ENCODE data around the gene TTC34.

Gene TTC34

GRCh38 chr1:2810899-2811532 lies 9.5 kb upstream of the TTC34 start:
- TF ChIP-seq CTCF (IDR thresholded peaks at IDR 0.05; ENCODE audit: low read depth, low read length) = no peak
- H3K4me3 ChIP-seq (ENCODE audit: low read depth, low read length) = no peak overlapping the region

- no peak overlapping the region for H3K4me3 ChIP-seq (ENCODE audit: low read depth, low read length)
- no peak for TF ChIP-seq CTCF (IDR thresholded peaks at IDR 0.05; ENCODE audit: low read depth, low read length)
Measured at GRCh38 chr1:2810281-2810680, 8.8 kb upstream of the TTC34 start.

GRCh38 chr1:2809656-2810055 lies 8.2 kb upstream of the TTC34 start:
- no peak overlapping the region for H3K4me3 ChIP-seq (ENCODE audit: low read depth, low read length)
- TF ChIP-seq CTCF (IDR thresholded peaks at IDR 0.05; ENCODE audit: low read depth, low read length) = no peak

GRCh38 chr1:2808831-2809605 lies 7.5 kb upstream of the TTC34 start:
- H3K4me3 ChIP-seq (ENCODE audit: low read depth, low read length) = no peak overlapping the region
- no peak for TF ChIP-seq CTCF (IDR thresholded peaks at IDR 0.05; ENCODE audit: low read depth, low read length)

- no peak for TF ChIP-seq CTCF (IDR thresholded peaks at IDR 0.05; ENCODE audit: low read depth, low read length)
- no peak overlapping the region for H3K4me3 ChIP-seq (ENCODE audit: low read depth, low read length)
Measured at GRCh38 chr1:2808386-2808705, 6.9 kb upstream of the TTC34 start.

GRCh38 chr1:2807678-2808385 lies 6.3 kb upstream of the TTC34 start:
- TF ChIP-seq CTCF (IDR thresholded peaks at IDR 0.05; ENCODE audit: low read depth, low read length) = no peak
- no peak overlapping the region for H3K4me3 ChIP-seq (ENCODE audit: low read depth, low read length)

GRCh38 chr1:2807036-2807435 lies 5.5 kb upstream of the TTC34 start:
- TF ChIP-seq CTCF (IDR thresholded peaks at IDR 0.05; ENCODE audit: low read depth, low read length) = no peak
- no peak overlapping the region for H3K4me3 ChIP-seq (ENCODE audit: low read depth, low read length)
